ENCODE measurements around the gene MARCHF2.
"Not testable (repeated sequence)": the region's sequence is repeated elsewhere in the genome, so short reads cannot be mapped to it uniquely, and the experiment has no call there.

The MARCHF2 gene

GRCh38 chr19:8421484-8422461 lies 8.7 kb downstream of the MARCHF2 start:
- no peak overlapping the region for H3K4me3 ChIP-seq (ENCODE audit: low read depth, low read length)
- no peak for DNase-seq (ENCODE audit: low read depth)
- TF ChIP-seq MAX (IDR thresholded peaks at IDR 0.05; ENCODE audit: low read depth, low read length) (no peak), MYC (IDR thresholded peaks at IDR 0.05; ENCODE audit: low read depth, low read length) (no peak), POLR2A (IDR thresholded peaks at IDR 0.05; ENCODE audit: extremely low read depth, insufficient read length) (no peak), CTCF (IDR thresholded peaks at IDR 0.05; ENCODE audit: low read depth, low read length) (no peak)

- peak; percentile 93 for DNase-seq (ENCODE audit: low read depth)
- 0 out of 2 replicates have a peak, but pooled peaks have one; percentile 7 for TF ChIP-seq MAX (IDR thresholded peaks at IDR 0.05; ENCODE audit: low read depth, low read length)
- no peak for TF ChIP-seq MYC (IDR thresholded peaks at IDR 0.05; ENCODE audit: low read depth, low read length)
- no peak overlapping the region for H3K4me3 ChIP-seq (ENCODE audit: low read depth, low read length)
Observed at GRCh38 chr19:8423817-8424223, 10.7 kb downstream of the MARCHF2 start.

GRCh38 chr19:8425331-8425730 lies 12.2 kb downstream of the MARCHF2 start:
- not testable (repeated sequence) for DNase-seq (ENCODE audit: low read depth); H3K4me3 ChIP-seq (ENCODE audit: low read depth, low read length)

GRCh38 chr19:8426283-8426682 lies 13.2 kb downstream of the MARCHF2 start:
- TF ChIP-seq POLR2A (IDR thresholded peaks at IDR 0.05; ENCODE audit: extremely low read depth, insufficient read length) (no peak), MAX (IDR thresholded peaks at IDR 0.05; ENCODE audit: low read depth, low read length) (no peak)
- no peak overlapping the region for H3K4me3 ChIP-seq (ENCODE audit: low read depth, low read length)
- no peak for DNase-seq (ENCODE audit: low read depth)

- TF ChIP-seq MYC (IDR thresholded peaks at IDR 0.05; ENCODE audit: low read depth, low read length): no peak
- TF ChIP-seq CTCF (IDR thresholded peaks at IDR 0.05; ENCODE audit: low read depth, low read length): no peak
- no peak for TF ChIP-seq POLR2A (IDR thresholded peaks at IDR 0.05; ENCODE audit: extremely low read depth, insufficient read length)
- no peak for TF ChIP-seq MAX (IDR thresholded peaks at IDR 0.05; ENCODE audit: low read depth, low read length)
- DNase-seq (ENCODE audit: low read depth): no peak
- no peak overlapping the region for H3K4me3 ChIP-seq (ENCODE audit: low read depth, low read length)
Observed at GRCh38 chr19:8429044-8429443, 15.9 kb downstream of the MARCHF2 start.

GRCh38 chr19:8429826-8430225 lies 16.7 kb downstream of the MARCHF2 start:
- DNase-seq (ENCODE audit: low read depth): no peak
- TF ChIP-seq MYC (IDR thresholded peaks at IDR 0.05; ENCODE audit: low read depth, low read length) (no peak), CTCF (IDR thresholded peaks at IDR 0.05; ENCODE audit: low read depth, low read length) (no peak), POLR2A (IDR thresholded peaks at IDR 0.05; ENCODE audit: extremely low read depth, insufficient read length) (no peak), MAX (IDR thresholded peaks at IDR 0.05; ENCODE audit: low read depth, low read length) (no peak)
- no peak overlapping the region for H3K4me3 ChIP-seq (ENCODE audit: low read depth, low read length)

- TF ChIP-seq CTCF (IDR thresholded peaks at IDR 0.05; ENCODE audit: low read depth, low read length) (no peak), MAX (IDR thresholded peaks at IDR 0.05; ENCODE audit: low read depth, low read length) (no peak), POLR2A (IDR thresholded peaks at IDR 0.05; ENCODE audit: extremely low read depth, insufficient read length) (no peak), MYC (IDR thresholded peaks at IDR 0.05; ENCODE audit: low read depth, low read length) (no peak)
- H3K4me3 ChIP-seq (ENCODE audit: low read depth, low read length): no peak overlapping the region
- no peak for DNase-seq (ENCODE audit: low read depth)
Observed at GRCh38 chr19:8430650-8431049, 17.5 kb downstream of the MARCHF2 start.

All from NB4 (cell line).